ENCODE results near the gene GOPC. TPM values are rescaled to one million over a fixed set of nuclear protein-coding genes. Genes with fewer than 3 reads are reported as not detected.
"Not testable (repeated sequence)": the region's sequence is repeated elsewhere in the genome, so short reads cannot be mapped to it uniquely, and the experiment has no call there.

The GOPC gene
- polyA plus RNA-seq, 6 donors from 2014 or later, result 7.0 to 14.0 (median 11.5) TPM

- Mint-ChIP-seq H3K27ac (no peak overlapping the region), H3K27me3 (peaks cover 9 to 33% (median 15%) of the 10 kb centered on the region in 3 donors), H3K36me3 (no peaks in the 10 kb centered on the region), H3K4me3 (no peak overlapping the region), H3K9me3 (no peaks in the 10 kb centered on the region), H3K4me1 (no peaks in the 10 kb centered on the region)
- no peak for DNase-seq
- no peak for ATAC-seq (ENCODE audit: low read depth in 2 of 2)
Observed at GRCh38 chr6:117536317-117536716, 66.0 kb downstream of the GOPC start.

GRCh38 chr6:117534974-117535373 is 67.3 kb downstream of the GOPC start:
- H3K27me3 Mint-ChIP-seq, result peaks cover 9 to 28% (median 11%) of the 10 kb centered on the region in 3 donors
- ATAC-seq (ENCODE audit: low read depth in 2 of 2), result no peak
- H3K4me1 Mint-ChIP-seq, result no peaks in the 10 kb centered on the region
- H3K4me3 Mint-ChIP-seq, result no peak overlapping the region
- H3K9me3 Mint-ChIP-seq, result no peaks in the 10 kb centered on the region
- no peak overlapping the region for H3K27ac Mint-ChIP-seq
- no peaks in the 10 kb centered on the region for H3K36me3 Mint-ChIP-seq
- no peak for DNase-seq

GRCh38 chr6:117533775-117534174 is 68.5 kb downstream of the GOPC start:
- Mint-ChIP-seq H3K4me3 (no peak overlapping the region), H3K27me3 (peaks cover 9 to 28% (median 9%) of the 10 kb centered on the region in 3 donors), H3K9me3 (no peaks in the 10 kb centered on the region), H3K4me1 (no peaks in the 10 kb centered on the region), H3K27ac (no peak overlapping the region), H3K36me3 (no peaks in the 10 kb centered on the region)
- DNase-seq (no peak), ATAC-seq (ENCODE audit: low read depth in 2 of 2) (no peak)

GRCh38 chr6:117531809-117532725 is 70.2 kb downstream of the GOPC start:
- Mint-ChIP-seq H3K9me3 (no peaks in the 10 kb centered on the region), H3K27me3 (peaks cover 9 to 28% (median 13%) of the 10 kb centered on the region in 3 donors), H3K4me3 (no peak overlapping the region), H3K27ac (no peak overlapping the region), H3K36me3 (no peaks in the 10 kb centered on the region), H3K4me1 (no peaks in the 10 kb centered on the region)
- no peak for DNase-seq
- no peak for ATAC-seq (ENCODE audit: low read depth in 2 of 2)

- Mint-ChIP-seq H3K36me3 (no peaks in the 10 kb centered on the region), H3K4me1 (no peaks in the 10 kb centered on the region), H3K4me3 (no peak overlapping the region), H3K27ac (peak overlapping the region in 1 of 6 donors; percentile 64), H3K27me3 (peaks cover 2 to 28% (median 17%) of the 10 kb centered on the region in 3 donors), H3K9me3 (no peaks in the 10 kb centered on the region)
- no peak for ATAC-seq (ENCODE audit: low read depth in 2 of 2)
- no peak for DNase-seq
Observed at GRCh38 chr6:117531346-117531745, 71.0 kb downstream of the GOPC start.

- H3K27me3 Mint-ChIP-seq, result peaks cover 0 to 29% (median 17%) of the 10 kb centered on the region in 3 donors
- no peaks in the 10 kb centered on the region for H3K36me3 Mint-ChIP-seq
- ATAC-seq (ENCODE audit: low read depth in 2 of 2) (no peak), DNase-seq (no peak)
- no peaks in the 10 kb centered on the region for H3K9me3 Mint-ChIP-seq
- no peak overlapping the region for H3K4me3 Mint-ChIP-seq
- no peak overlapping the region for H3K27ac Mint-ChIP-seq
- H3K4me1 Mint-ChIP-seq, result no peaks in the 10 kb centered on the region
Observed at GRCh38 chr6:117530467-117531242, 71.7 kb downstream of the GOPC start.

- Mint-ChIP-seq H3K27me3 (peaks cover 4 to 23% (median 15%) of the 10 kb centered on the region in 3 donors), H3K36me3 (no peaks in the 10 kb centered on the region), H3K27ac (no peak overlapping the region), H3K4me3 (no peak overlapping the region), H3K4me1 (no peaks in the 10 kb centered on the region), H3K9me3 (no peaks in the 10 kb centered on the region)
- ATAC-seq (ENCODE audit: low read depth in 2 of 2), result no peak
- DNase-seq, result no peak
Observed at GRCh38 chr6:117525607-117526006, 76.7 kb downstream of the GOPC start.

GRCh38 chr6:117521791-117522502 is 80.4 kb downstream of the GOPC start:
- peaks cover 9 to 27% (median 16%) of the 10 kb centered on the region in 3 donors for H3K27me3 Mint-ChIP-seq
- no peak overlapping the region for H3K4me3 Mint-ChIP-seq
- no peak overlapping the region for H3K27ac Mint-ChIP-seq
- ATAC-seq (ENCODE audit: low read depth in 2 of 2) (no peak), DNase-seq (no peak)
- no peaks in the 10 kb centered on the region for H3K4me1 Mint-ChIP-seq
- no peaks in the 10 kb centered on the region for H3K36me3 Mint-ChIP-seq
- H3K9me3 Mint-ChIP-seq, result no peaks in the 10 kb centered on the region

GRCh38 chr6:117520603-117521395 is 81.5 kb downstream of the GOPC start:
- Mint-ChIP-seq H3K4me1 (no peaks in the 10 kb centered on the region), H3K27ac (no peak overlapping the region), H3K36me3 (no peaks in the 10 kb centered on the region), H3K9me3 (no peaks in the 10 kb centered on the region), H3K4me3 (no peak overlapping the region), H3K27me3 (peaks cover 9 to 19% (median 13%) of the 10 kb centered on the region in 3 donors)
- ATAC-seq (ENCODE audit: low read depth in 2 of 2), result no peak
- DNase-seq, result no peak

GRCh38 chr6:117518870-117519269 is 83.4 kb downstream of the GOPC start:
- DNase-seq (no peak), ATAC-seq (ENCODE audit: low read depth in 2 of 2) (no peak)
- Mint-ChIP-seq H3K27me3 (peaks cover 8 to 20% (median 17%) of the 10 kb centered on the region in 3 donors), H3K27ac (no peak overlapping the region), H3K4me3 (no peak overlapping the region), H3K9me3 (no peaks in the 10 kb centered on the region), H3K36me3 (no peaks in the 10 kb centered on the region), H3K4me1 (no peaks in the 10 kb centered on the region)

GRCh38 chr6:117517995-117518394 is 84.3 kb downstream of the GOPC start:
- H3K27ac Mint-ChIP-seq; H3K9me3 Mint-ChIP-seq; H3K4me1 Mint-ChIP-seq; ATAC-seq (ENCODE audit: low read depth in 2 of 2); DNase-seq; H3K36me3 Mint-ChIP-seq; H3K4me3 Mint-ChIP-seq: not testable (repeated sequence)
- peaks cover 5 to 28% (median 23%) of the 10 kb centered on the region in 3 donors for H3K27me3 Mint-ChIP-seq

- Mint-ChIP-seq H3K27ac (no peak overlapping the region), H3K27me3 (peaks cover 7 to 26% (median 15%) of the 10 kb centered on the region in 3 donors)
Observed at GRCh38 chr6:117515326-117515725, 87.0 kb downstream of the GOPC start.

GRCh38 chr6:117514655-117515054 is 87.7 kb downstream of the GOPC start:
- H3K27ac Mint-ChIP-seq, result peak overlapping the region in 1 of 6 donors; percentile 57
- no peaks in the 10 kb centered on the region for H3K36me3 Mint-ChIP-seq
- no peak overlapping the region for H3K4me3 Mint-ChIP-seq
- DNase-seq (no peak), ATAC-seq (ENCODE audit: low read depth in 2 of 2) (no peak)
- H3K4me1 Mint-ChIP-seq, result no peaks in the 10 kb centered on the region
- H3K27me3 Mint-ChIP-seq, result peaks cover 10 to 28% (median 20%) of the 10 kb centered on the region in 3 donors
- H3K9me3 Mint-ChIP-seq, result no peaks in the 10 kb centered on the region

More at GRCh38 chr6:117515326-117515725, 87.0 kb downstream of the GOPC start:
- H3K4me3 Mint-ChIP-seq, result no peak overlapping the region
- H3K4me1 Mint-ChIP-seq, result no peaks in the 10 kb centered on the region
- no peaks in the 10 kb centered on the region for H3K36me3 Mint-ChIP-seq
- DNase-seq (no peak), ATAC-seq (ENCODE audit: low read depth in 2 of 2) (no peak)
- H3K9me3 Mint-ChIP-seq, result no peaks in the 10 kb centered on the region

Data from naive B cell (primary cell).